Smooth muscle cell (in vitro differentiated cells): ENCODE measurements around the gene XRCC4. TPM values are rescaled to one million over a fixed set of nuclear protein-coding genes. Genes with fewer than 3 reads are reported as not detected.

Experiments
- DNase-seq: peaks from one replicate; lab custom pipeline; 2025; ENCODE audit not compliant: unreplicated experiment; lab: John Stamatoyannopoulos, UW
- H2AFZ ChIP-seq: fragments of 200-600 bp; sonication (generic); 2 replicates; pipeline ENCODE4 v1.6.0; 2016; ENCODE audit warnings: antibody characterized with exemption, low read depth, mild to moderate bottlenecking
- H3F3A ChIP-seq: fragments of 200-600 bp; sonication (generic); 2 replicates; pipeline ENCODE4 v1.6.0; 2017; ENCODE audit warnings: antibody characterized with exemption, low read depth
- H3K27ac ChIP-seq: fragments of 200-600 bp; sonication (generic); 2 replicates; pipeline ENCODE4 v1.5.1; 2016; ENCODE audit warnings: low read depth, mild to moderate bottlenecking
- H3K27me3 ChIP-seq: fragments of 200-600 bp; sonication (generic); 2 replicates; pipeline ENCODE4 v1.6.1; 2016; ENCODE audit warnings: low read depth, mild to moderate bottlenecking
- H3K36me3 ChIP-seq: fragments of 200-600 bp; sonication (generic); 2 replicates; pipeline ENCODE4 v1.5.1; 2016; ENCODE audit warnings: low read depth
- H3K4me1 ChIP-seq: fragments of 200-600 bp; sonication (generic); 2 replicates; pipeline ENCODE4 v1.5.1; 2016; ENCODE audit warnings: low read depth
- H3K4me2 ChIP-seq: fragments of 200-600 bp; sonication (generic); 2 replicates; pipeline ENCODE4 v1.6.0; 2016; ENCODE audit warnings: mild to moderate bottlenecking
- H3K4me3 ChIP-seq: fragments of 200-600 bp; sonication (generic); 2 replicates; pipeline ENCODE4 v1.5.1; 2016; ENCODE audit warnings: mild to moderate bottlenecking
- H3K79me2 ChIP-seq: fragments of 200-600 bp; sonication (generic); 2 replicates; pipeline ENCODE4 v1.6.0; 2016; ENCODE audit warnings: low read depth, mild to moderate bottlenecking
- H3K9ac ChIP-seq: fragments of 200-600 bp; sonication (generic); 2 replicates; pipeline ENCODE4 v1.6.0; 2016; ENCODE audit warnings: low read depth
- H3K9me3 ChIP-seq: fragments of 200-600 bp; sonication (generic); replicated peaks from 2 replicates; pipeline ENCODE4 v1.5.1; 2016; ENCODE audit warnings: low read depth
- H4K20me1 ChIP-seq: fragments of 200-600 bp; sonication (generic); 2 replicates; pipeline ENCODE4 v1.6.0; 2016; ENCODE audit warnings: low read depth
- WGBS: methylation state at CpG from one replicate; pipeline ENCODE4 v1.1.7; 2016; ENCODE audit warnings: low lambda C conversion rate; 5-methylcytosine and 5-hydroxymethylcytosine counted together
- polyA plus RNA-seq: library from polyadenylated mRNA; unstranded; fragments of >200 nt; fragmentation: Nextera tagmentation; extraction: Ambion mirVana; gene quantifications from 2 replicates; pipeline ENCODE4 v1.2.1, GENCODE V29; 2016
- small RNA-seq: library from RNA; depleted of rRNA; stranded (forward); fragments of <200 nt; gene quantifications from one replicate; pipeline ENCODE3, GENCODE V24; 2014
- total RNA-seq: library from RNA; depleted of rRNA; stranded (reverse); fragments of >200 nt; gene quantifications from 2 replicates; pipeline ENCODE4 v1.2.3, GENCODE V29; 2014
- TF ChIP-seq, protein P1 (sequence below): fragments of 200-600 bp; sonication (generic); IDR thresholded peaks from 2 replicates; pipeline ENCODE4 v1.5.1; 2017; ENCODE audit warnings: borderline replicate concordance, mild to moderate bottlenecking, antibody characterized with exemption; ENCODE audit not compliant: insufficient read depth, poor library complexity, severe bottlenecking

Gene XRCC4
- total and polyA plus RNA-seq, 2 experiments from 2014 or later = 98.1 to 110 TPM

DNA sequence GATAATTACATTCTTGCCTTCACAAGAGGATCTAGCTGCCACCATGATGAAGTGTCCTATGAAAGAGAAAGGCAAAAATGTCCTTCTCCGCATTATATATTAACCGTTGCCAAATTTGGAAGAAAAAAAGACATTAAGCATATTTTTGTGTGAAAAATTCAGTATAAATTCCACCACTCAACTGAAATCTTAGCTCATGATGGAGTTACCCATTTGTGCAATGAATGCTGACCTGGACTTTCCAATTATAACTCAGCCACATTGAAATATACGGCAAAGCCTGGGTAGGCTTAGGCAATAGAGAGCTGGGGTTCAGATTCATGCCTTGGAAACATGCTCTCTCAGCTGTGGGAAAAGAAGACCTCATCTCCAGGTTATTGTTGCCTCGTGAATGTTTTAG, 322.9 kb downstream of the XRCC4 start:
- TF ChIP-seq, protein P1, sequence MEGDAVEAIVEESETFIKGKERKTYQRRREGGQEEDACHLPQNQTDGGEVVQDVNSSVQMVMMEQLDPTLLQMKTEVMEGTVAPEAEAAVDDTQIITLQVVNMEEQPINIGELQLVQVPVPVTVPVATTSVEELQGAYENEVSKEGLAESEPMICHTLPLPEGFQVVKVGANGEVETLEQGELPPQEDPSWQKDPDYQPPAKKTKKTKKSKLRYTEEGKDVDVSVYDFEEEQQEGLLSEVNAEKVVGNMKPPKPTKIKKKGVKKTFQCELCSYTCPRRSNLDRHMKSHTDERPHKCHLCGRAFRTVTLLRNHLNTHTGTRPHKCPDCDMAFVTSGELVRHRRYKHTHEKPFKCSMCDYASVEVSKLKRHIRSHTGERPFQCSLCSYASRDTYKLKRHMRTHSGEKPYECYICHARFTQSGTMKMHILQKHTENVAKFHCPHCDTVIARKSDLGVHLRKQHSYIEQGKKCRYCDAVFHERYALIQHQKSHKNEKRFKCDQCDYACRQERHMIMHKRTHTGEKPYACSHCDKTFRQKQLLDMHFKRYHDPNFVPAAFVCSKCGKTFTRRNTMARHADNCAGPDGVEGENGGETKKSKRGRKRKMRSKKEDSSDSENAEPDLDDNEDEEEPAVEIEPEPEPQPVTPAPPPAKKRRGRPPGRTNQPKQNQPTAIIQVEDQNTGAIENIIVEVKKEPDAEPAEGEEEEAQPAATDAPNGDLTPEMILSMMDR = no peak
- WGBS = 90% methylated on average over 4 of the region's 4 CpGs
- H3K4me3 ChIP-seq = no peak overlapping the region
- no peaks in the 10 kb centered on the region for H3K36me3 ChIP-seq
- H3K4me1 ChIP-seq = peaks cover 26% of the 10 kb centered on the region
- no peak for DNase-seq
- H2AFZ ChIP-seq = no peak overlapping the region
- no peak overlapping the region for H3K27ac ChIP-seq
- H3K27me3 ChIP-seq = no peaks in the 10 kb centered on the region
- no peaks in the 10 kb centered on the region for H3K9me3 ChIP-seq
- no peaks in the 10 kb centered on the region for H3K79me2 ChIP-seq
- no peak overlapping the region for H3K4me2 ChIP-seq
- no peaks in the 10 kb centered on the region for H4K20me1 ChIP-seq
- H3F3A ChIP-seq = no peaks in the 10 kb centered on the region
- H3K9ac ChIP-seq = no peak overlapping the region

DNA sequence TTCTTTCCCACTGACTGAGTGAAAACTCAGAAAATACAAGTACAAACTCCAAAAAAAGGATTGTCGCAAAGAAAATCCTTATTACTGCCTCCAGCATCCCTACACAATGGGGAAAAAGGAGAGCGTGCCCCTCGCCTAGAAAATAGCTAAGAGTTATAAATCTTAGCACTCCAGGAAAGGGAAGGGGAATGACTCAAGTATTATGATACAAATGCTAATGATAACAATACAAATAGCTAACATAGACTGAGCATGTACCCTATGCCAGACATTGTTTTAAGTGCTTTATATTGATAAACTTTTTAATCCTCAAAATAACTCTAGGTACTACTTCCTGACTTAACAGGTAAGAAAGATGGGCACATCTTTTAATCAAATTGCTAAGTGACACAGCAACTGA, 323.4 kb downstream of the XRCC4 start:
- Histone ChIP-seq H3K9me3 (no peaks in the 10 kb centered on the region), H3K27me3 (no peaks in the 10 kb centered on the region), H3K36me3 (no peaks in the 10 kb centered on the region), H4K20me1 (no peaks in the 10 kb centered on the region), H3K27ac (no peak overlapping the region), H3K4me1 (peaks cover 26% of the 10 kb centered on the region), H3K9ac (no peak overlapping the region), H3K4me3 (no peak overlapping the region), H3K79me2 (no peaks in the 10 kb centered on the region), H3F3A (no peaks in the 10 kb centered on the region), H3K4me2 (no peak overlapping the region), H2AFZ (peak overlapping the region; percentile 77)
- 90% methylated on average over 3 of the region's 3 CpGs for WGBS
- no peak for DNase-seq
- TF ChIP-seq, protein P1 = no peak

DNA sequence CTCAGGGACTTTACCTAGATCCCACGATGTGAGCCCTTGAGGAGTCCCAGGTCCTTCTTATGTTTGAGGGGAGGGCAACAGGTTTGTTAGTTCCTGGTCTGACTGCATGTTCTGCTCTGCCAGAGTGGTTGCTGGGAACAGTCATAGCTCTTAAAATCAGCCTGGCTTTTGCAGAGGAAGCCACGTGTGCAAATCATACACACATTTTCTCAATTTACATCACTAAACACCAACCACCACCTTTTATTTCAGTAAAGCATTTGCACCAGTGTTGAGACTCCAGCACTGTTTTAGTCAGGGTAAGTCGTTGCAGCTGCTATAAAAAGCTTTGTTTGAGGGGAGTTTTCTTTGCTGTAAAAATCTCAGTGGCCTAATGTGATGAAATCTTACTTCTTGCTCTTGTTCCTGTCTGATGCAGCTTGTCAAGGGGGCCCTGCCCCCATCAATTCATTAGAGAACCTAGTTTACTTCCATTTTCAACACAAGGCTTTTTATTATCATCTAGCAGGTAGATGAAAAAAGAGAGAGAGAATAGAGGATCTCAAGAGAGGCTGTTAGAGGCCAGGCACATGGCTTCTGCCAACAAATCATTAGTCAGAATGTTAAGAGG, 323.9 kb downstream of the XRCC4 start:
- DNase-seq = no peak
- H3K36me3 ChIP-seq = no peaks in the 10 kb centered on the region
- H3F3A ChIP-seq = no peaks in the 10 kb centered on the region
- H2AFZ ChIP-seq = peak overlapping the region; percentile 77
- H3K9me3 ChIP-seq = no peaks in the 10 kb centered on the region
- 29% methylated on average over 3 of the region's 3 CpGs for WGBS
- no peak overlapping the region for H3K4me2 ChIP-seq
- H3K4me3 ChIP-seq = no peak overlapping the region
- H3K27me3 ChIP-seq = no peaks in the 10 kb centered on the region
- H4K20me1 ChIP-seq = no peaks in the 10 kb centered on the region
- peaks cover 26% of the 10 kb centered on the region for H3K4me1 ChIP-seq
- no peak overlapping the region for H3K27ac ChIP-seq
- TF ChIP-seq, protein P1 = no peak
- H3K79me2 ChIP-seq = no peaks in the 10 kb centered on the region
- H3K9ac ChIP-seq = no peak overlapping the region

DNA sequence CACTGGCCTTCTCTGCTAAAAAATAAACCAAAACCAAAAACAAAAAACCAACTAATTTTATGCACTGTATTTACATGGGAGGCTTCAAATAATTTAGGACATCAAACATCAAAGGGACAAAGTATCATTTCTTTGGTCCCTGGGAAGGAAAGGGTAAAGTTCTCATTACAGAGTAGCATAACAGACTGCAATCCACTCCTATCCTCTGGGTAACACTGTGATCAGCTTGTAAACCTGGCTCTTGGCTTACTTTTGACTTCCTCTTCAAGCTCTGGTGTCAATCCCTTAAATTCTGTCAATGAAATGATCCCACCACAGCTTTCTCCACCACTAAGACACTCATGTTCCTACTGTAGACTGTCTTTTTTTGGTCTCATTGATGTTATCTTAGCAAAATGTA, 324.4 kb downstream of the XRCC4 start:
- H3K4me3 ChIP-seq = no peak overlapping the region
- no peaks in the 10 kb centered on the region for H3K9me3 ChIP-seq
- no peaks in the 10 kb centered on the region for H4K20me1 ChIP-seq
- no peak for DNase-seq
- no peak overlapping the region for H3K4me2 ChIP-seq
- no peak overlapping the region for H3K27ac ChIP-seq
- H3K27me3 ChIP-seq = no peaks in the 10 kb centered on the region
- no peaks in the 10 kb centered on the region for H3K36me3 ChIP-seq
- H2AFZ ChIP-seq = peak overlapping the region; percentile 77
- peaks cover 26% of the 10 kb centered on the region for H3K4me1 ChIP-seq
- no peaks in the 10 kb centered on the region for H3F3A ChIP-seq
- no peak overlapping the region for H3K9ac ChIP-seq
- no peaks in the 10 kb centered on the region for H3K79me2 ChIP-seq
- TF ChIP-seq, protein P1 = no peak

Small RNAs within 50 kb of the gene (small RNA-seq; reads per million reads assigned to genes)
- gene SCARNA18 = 5.4 reads per million, percentile 65 among the genes with 10 or more reads in this experiment

Other genes starting within 250 kb of the XRCC4 start
- gene TMEM167A, start 153 bp upstream of the XRCC4 start, total RNA-seq = 236 and 262 TPM in 2 replicates
- 195 and 248 TPM in 2 replicates for gene TMEM167A, start 153 bp upstream of the XRCC4 start, polyA plus RNA-seq